ENCODE results near the gene GSG1L.

Gene GSG1L

DNA sequence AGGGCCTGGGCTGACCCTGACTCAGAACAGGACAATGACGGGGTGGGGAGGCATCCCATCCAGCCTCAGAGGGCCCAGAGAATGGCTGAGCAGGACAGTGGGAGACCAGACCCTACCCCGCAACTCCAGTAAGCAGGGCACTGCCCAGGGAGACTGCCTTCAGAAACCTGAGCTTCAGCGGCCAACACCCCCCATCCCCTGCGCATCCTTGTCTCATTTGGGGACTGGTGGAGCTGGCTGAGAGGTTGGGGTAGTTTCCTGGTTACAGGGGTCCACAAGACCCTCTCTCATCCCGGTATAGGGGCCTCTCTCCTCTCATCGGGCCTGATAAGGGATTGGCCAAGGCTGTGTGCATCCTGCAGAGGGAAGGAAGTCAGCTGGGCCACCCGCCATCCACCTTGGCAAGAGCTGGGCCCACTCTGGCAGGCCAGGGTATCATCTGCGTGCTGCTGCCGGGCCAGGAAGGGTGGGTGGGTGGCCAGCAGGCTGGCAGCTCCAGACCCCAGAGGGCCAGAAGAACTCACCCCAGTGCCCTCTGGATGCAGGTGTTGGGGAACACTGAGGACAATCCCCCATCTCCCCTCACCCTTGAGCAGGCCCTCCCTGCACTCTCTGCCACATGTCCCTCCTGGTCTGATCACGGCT, 284.5 kb downstream of the GSG1L start:
- Histone ChIP-seq H2AFZ (ENCODE audit: low read depth, low read length, severe bottlenecking) (no peak overlapping the region), H3K4me3 (ENCODE audit: insufficient read depth, low read length, poor library complexity, severe bottlenecking) (no peak overlapping the region), H3K9me2 (replicated peaks; ENCODE audit: insufficient read depth, low read length) (no peaks in the 10 kb centered on the region), H3K4me2 (ENCODE audit: low read depth, low read length, poor library complexity, severe bottlenecking) (no peak overlapping the region), H3K27me3 (ENCODE audit: low read length) (no peaks in the 10 kb centered on the region), H3K9me3 (ENCODE audit: insufficient read depth, low read length) (no peaks in the 10 kb centered on the region), H3K79me2 (ENCODE audit: insufficient read depth, low read length) (no peaks in the 10 kb centered on the region), H4K20me1 (ENCODE audit: low read depth, low read length) (no peaks in the 10 kb centered on the region), H3F3A (ENCODE audit: insufficient read depth) (no peaks in the 10 kb centered on the region), H3K9ac (ENCODE audit: low read length) (no peak overlapping the region), H3K36me3 (ENCODE audit: low read length) (no peaks in the 10 kb centered on the region), H3K27ac (ENCODE audit: low read depth, low read length) (no peak overlapping the region)
- no peak for TF ChIP-seq EZH2phosphoT487 (conservative IDR thresholded peaks at IDR 0.05; ENCODE audit: low read length)
- TF ChIP-seq, protein P1, sequence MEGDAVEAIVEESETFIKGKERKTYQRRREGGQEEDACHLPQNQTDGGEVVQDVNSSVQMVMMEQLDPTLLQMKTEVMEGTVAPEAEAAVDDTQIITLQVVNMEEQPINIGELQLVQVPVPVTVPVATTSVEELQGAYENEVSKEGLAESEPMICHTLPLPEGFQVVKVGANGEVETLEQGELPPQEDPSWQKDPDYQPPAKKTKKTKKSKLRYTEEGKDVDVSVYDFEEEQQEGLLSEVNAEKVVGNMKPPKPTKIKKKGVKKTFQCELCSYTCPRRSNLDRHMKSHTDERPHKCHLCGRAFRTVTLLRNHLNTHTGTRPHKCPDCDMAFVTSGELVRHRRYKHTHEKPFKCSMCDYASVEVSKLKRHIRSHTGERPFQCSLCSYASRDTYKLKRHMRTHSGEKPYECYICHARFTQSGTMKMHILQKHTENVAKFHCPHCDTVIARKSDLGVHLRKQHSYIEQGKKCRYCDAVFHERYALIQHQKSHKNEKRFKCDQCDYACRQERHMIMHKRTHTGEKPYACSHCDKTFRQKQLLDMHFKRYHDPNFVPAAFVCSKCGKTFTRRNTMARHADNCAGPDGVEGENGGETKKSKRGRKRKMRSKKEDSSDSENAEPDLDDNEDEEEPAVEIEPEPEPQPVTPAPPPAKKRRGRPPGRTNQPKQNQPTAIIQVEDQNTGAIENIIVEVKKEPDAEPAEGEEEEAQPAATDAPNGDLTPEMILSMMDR (IDR thresholded peaks at IDR 0.05; ENCODE audit: insufficient read depth, low read length, poor library complexity, severe bottlenecking): no peak

DNA sequence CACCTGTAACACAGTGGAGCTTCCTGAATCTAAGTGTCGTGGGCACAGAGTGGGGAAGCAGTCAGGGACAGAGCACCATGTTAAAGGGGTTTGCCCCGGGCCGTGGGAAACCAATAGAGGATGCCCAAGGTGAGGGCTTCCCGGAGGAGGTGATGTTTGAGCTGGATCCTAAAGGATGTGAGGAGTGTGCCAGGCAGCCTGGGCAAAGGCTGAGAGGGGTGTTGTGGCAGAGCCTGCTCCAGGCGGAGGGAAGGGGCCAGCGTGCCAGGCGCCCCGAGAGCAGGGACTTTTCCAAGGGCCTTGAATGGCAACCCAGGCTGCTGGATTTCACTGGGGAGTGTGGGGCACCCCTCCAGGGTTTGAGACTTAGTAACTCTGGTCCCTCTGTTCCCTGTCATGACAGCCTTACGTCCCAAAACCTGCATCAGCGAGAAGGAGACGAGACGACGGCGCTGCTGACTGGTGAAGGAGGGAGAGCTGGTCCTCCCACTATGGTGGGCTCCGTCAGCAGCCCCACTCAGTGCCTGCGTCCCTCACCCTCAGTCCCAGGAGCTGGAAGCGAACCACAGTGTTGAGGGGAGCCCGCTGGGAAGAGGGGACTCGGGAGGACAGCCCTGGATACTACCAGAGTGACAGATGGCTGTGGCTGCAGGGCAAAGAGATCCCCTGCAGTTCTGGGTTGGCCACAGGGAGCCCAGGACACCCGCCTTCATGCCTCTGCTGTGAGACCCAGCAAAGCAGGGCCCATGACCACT, 285.2 kb downstream of the GSG1L start:
- no peak overlapping the region for H3K9ac ChIP-seq (ENCODE audit: low read length)

DNA sequence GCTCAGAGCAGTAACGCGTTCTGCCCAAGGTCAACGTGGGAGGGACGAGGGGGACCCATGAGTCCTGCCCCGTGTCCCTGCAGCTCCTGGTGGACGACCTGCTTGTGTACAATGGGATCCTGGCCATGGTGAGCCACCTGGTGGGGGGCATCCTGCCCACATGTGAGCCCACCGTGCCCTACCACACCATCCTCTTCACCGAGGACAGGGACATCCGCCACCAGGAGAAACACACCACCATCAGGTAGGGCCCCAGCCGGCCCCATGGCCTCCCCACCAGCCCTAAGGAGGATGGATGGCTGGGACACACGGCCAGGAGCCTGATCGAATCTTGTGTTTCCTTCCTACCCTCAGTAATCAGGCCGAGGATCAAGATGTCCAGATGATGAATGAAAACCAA, 286.0 kb downstream of the GSG1L start:
- H3K9me3 ChIP-seq (ENCODE audit: insufficient read depth, low read length): no peaks in the 10 kb centered on the region
- H4K20me1 ChIP-seq (ENCODE audit: low read depth, low read length): no peaks in the 10 kb centered on the region
- H3K27me3 ChIP-seq (ENCODE audit: low read length): no peaks in the 10 kb centered on the region
- no peak overlapping the region for H3K9ac ChIP-seq (ENCODE audit: low read length)
- no peak overlapping the region for H3K27ac ChIP-seq (ENCODE audit: low read depth, low read length)
- no peak overlapping the region for H3K4me3 ChIP-seq (ENCODE audit: insufficient read depth, low read length, poor library complexity, severe bottlenecking)
- no peaks in the 10 kb centered on the region for H3K9me2 ChIP-seq (replicated peaks; ENCODE audit: insufficient read depth, low read length)
- H3K79me2 ChIP-seq (ENCODE audit: insufficient read depth, low read length): no peaks in the 10 kb centered on the region
- no peak overlapping the region for H3K4me2 ChIP-seq (ENCODE audit: low read depth, low read length, poor library complexity, severe bottlenecking)
- no peak overlapping the region for H2AFZ ChIP-seq (ENCODE audit: low read depth, low read length, severe bottlenecking)
- H3F3A ChIP-seq (ENCODE audit: insufficient read depth): no peaks in the 10 kb centered on the region
- no peaks in the 10 kb centered on the region for H3K36me3 ChIP-seq (ENCODE audit: low read length)
- TF ChIP-seq, protein P1 (IDR thresholded peaks at IDR 0.05; ENCODE audit: insufficient read depth, low read length, poor library complexity, severe bottlenecking): no peak

More for the DNA sequence above, 285.2 kb downstream of the GSG1L start:
- Histone ChIP-seq H3K36me3 (ENCODE audit: low read length) (no peaks in the 10 kb centered on the region), H3K4me3 (ENCODE audit: insufficient read depth, low read length, poor library complexity, severe bottlenecking) (no peak overlapping the region), H3K27me3 (ENCODE audit: low read length) (no peaks in the 10 kb centered on the region), H4K20me1 (ENCODE audit: low read depth, low read length) (no peaks in the 10 kb centered on the region), H3K9me2 (replicated peaks; ENCODE audit: insufficient read depth, low read length) (no peaks in the 10 kb centered on the region), H3K4me2 (ENCODE audit: low read depth, low read length, poor library complexity, severe bottlenecking) (no peak overlapping the region), H3K9me3 (ENCODE audit: insufficient read depth, low read length) (no peaks in the 10 kb centered on the region), H3K79me2 (ENCODE audit: insufficient read depth, low read length) (no peaks in the 10 kb centered on the region), H3F3A (ENCODE audit: insufficient read depth) (no peaks in the 10 kb centered on the region), H2AFZ (ENCODE audit: low read depth, low read length, severe bottlenecking) (no peak overlapping the region), H3K27ac (ENCODE audit: low read depth, low read length) (no peak overlapping the region)
- TF ChIP-seq, protein P1 (IDR thresholded peaks at IDR 0.05; ENCODE audit: insufficient read depth, low read length, poor library complexity, severe bottlenecking): no peak
- TF ChIP-seq EZH2phosphoT487 (conservative IDR thresholded peaks at IDR 0.05; ENCODE audit: low read length): no peak
